Measurements from ENCODE around the gene SSR2.
A peak's percentile ranks its signal among the peaks of the same experiment; 100 is the strongest.
"Not testable (repeated sequence)": the region's sequence is repeated elsewhere in the genome, so short reads cannot be mapped to it uniquely, and the experiment has no call there.

Gene SSR2

GRCh38 chr1:155990005-155990739 is 30.6 kb downstream of the SSR2 start:
- DNase-seq = no peak

GRCh38 chr1:155989242-155990004 is 31.3 kb downstream of the SSR2 start:
- DNase-seq = peak; percentile 90

GRCh38 chr1:155984903-155985645 is 35.7 kb downstream of the SSR2 start:
- DNase-seq = not testable (repeated sequence)

DNA sequence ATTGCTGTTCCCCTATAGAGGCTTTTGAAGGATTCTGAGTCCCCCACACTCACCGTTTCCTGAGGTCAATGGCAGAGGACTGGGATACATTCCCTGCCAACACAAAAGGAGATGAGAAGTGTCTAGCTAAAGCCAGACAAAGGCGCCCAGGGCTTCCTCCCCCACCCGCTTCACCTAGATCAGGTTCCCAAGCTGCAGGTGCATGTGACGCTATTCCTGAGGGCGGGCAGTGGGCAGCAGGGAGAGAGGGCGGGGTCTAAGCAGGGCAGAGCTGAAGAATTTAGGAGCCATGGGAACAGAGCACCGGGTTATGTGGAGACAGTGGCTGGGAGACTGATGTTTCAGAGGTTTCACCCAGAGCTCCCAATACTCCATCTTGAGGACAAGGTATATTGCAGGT is 36.4 kb downstream of the SSR2 start:
- DNase-seq = peak; percentile 98

- DNase-seq = peak; percentile 94
These were observed 37.3 kb downstream of the SSR2 start for GRCh38 chr1:155983191-155984024.

DNA sequence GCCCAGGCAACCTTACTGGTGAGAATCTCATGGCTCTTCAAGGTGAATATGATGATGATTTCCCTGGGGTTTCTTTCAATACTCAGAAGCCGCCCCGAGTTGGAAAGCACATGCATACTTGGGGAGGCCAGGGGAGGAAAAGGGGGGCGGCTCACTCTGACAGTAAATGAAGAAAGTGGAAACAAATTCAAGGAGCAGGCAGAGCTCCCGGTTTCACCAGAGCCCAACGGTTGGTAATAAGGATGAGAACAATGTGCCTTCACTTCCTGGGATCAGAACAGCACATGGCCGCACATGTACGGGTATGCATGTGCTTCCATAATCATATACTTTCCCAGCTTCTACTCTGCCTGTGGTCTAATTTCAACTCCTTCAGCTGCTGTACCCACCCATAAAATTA is 38.6 kb downstream of the SSR2 start:
- no peak for DNase-seq

DNA sequence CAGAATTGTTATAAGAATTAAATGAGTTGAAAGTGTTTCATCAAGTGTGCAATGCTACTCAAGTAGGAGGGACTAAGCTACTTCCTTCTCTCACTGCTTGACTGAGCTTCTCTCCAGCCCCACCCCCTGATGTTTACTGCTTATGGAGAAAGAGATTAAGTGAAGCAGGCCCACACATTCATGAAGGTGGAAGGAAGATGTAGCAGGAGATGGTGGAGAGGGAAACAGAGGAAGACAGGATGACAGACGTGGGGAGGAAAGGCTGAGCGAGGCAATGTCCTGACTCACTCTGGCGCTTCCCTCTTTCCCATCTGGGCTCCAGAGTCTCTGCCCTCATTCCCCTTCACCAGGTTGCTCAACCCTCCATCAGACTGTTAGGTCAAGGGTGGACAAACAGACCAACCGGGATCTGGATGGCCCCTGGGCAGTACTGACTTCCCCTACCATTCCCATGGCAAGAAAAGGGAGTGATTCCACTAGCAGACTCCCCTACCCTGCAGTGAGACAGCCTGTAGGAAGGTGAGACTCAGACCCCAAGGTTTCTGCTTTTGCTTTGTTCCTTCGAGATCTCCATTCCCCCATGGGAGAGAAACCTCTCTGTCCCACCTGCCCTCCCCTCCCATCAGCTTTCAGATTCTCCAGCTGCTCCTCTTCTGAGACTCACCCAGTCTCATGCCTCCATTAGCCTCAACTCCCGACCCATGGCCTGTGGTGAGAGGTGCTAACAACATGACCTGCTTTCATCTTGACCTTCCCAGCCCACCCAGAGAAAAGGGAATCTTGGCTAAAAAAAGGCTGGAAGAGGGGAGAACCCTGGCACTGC is 39.3 kb downstream of the SSR2 start:
- no peak for DNase-seq

- DNase-seq = no peak
These were observed 41.0 kb downstream of the SSR2 start for GRCh38 chr1:155979597-155980343.

GRCh38 chr1:155978973-155979429 is 41.8 kb downstream of the SSR2 start:
- DNase-seq = no peak

DNA sequence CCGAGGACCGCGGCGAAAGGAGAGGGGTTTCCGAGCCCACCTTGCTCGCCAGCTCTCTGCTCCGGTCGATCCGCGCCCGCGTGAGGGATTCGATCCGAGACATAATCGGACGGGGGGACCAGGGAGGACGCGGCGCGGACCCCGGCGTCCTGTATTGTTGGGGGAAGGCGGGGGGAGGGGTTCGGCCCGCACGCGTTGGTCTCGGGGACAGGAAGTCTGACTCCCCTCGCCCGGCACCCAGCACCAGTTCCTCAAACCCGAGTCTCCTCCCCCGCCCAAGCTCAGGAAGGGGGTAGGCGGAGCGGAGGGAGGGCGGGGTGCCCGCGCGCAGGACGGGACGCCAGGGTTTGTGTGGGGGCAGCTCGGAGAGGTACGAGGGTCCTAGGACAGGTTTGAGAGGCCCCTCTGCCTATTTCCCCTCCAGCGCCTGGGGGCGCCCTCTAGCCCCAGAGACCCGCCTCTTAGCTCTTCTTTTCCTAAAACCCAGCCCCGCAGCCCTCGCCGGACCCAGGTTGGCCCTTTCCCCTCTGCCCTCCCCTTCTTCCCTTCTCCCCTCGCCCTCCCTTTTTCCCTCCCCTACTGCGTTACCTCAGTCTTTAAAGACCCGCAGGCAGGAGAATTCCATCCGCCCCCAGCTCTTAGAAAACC is 42.3 kb downstream of the SSR2 start, which contains the start of gene ARHGEF2:
Gene ARHGEF2 (minus strand): TSS at position 223 of the 648 bp plus-strand sequence. CDS start 120 bp downstream, at position 103.
- peak; percentile 92 for DNase-seq

- peak; percentile 72 for DNase-seq
These were observed 42.9 kb downstream of the SSR2 start for GRCh38 chr1:155977690-155978324.

- peak; percentile 66 for DNase-seq
These were observed 43.6 kb downstream of the SSR2 start for GRCh38 chr1:155976913-155977689.

GRCh38 chr1:155976062-155976912 is 44.5 kb downstream of the SSR2 start:
- DNase-seq = peak; percentile 99

DNA sequence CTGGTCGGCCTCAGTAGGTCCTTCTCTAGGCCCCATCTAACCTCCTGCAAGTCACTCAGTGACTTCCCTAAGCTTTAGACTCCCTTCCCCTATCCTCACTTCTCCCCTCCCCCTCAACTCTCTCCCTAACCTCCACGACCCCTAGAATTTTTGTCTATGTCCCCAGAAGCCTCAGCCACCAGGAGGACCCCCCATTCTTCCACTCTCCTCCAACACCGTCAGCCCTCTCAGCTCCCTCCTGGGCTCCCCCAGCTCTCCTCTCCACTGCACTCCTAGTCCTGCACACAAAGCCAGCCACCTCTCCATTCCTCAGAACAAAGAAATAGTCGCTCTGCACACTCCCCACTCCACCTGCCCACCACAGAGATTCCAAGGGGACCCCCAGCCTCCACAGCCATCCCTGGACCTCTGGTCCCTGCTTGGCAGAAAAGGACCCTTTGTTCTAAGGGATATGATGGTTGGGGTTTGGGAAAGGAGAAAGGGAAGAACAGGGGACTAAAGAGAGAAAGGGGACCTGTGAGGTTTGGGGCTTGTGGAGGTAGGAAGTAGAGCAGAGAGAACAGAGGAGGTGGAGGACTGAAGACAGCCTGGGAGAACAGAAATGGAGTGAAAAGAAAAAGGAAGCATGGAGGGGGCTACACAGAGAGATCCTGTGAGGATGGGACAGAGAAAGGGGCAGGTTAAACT is 45.2 kb downstream of the SSR2 start:
- no peak for DNase-seq

- DNase-seq = peak; percentile 87
These were observed 46.3 kb downstream of the SSR2 start for GRCh38 chr1:155974208-155975115.

- no peak for DNase-seq
These were observed 47.0 kb downstream of the SSR2 start for GRCh38 chr1:155973723-155974122.

All from NCI-H345 (cell line).